Prostate gland (tissue), 2 donors: ENCODE results near the gene TRPV6.

Source experiments
- CTCF ChIP-seq, 4 experiments: fragments of 200-600 bp in 2 of 4; fragments of 450-650 bp in 2 of 4; sonication (generic) in 2 of 4; IDR thresholded peaks; 1 replicate in 3 of 4; 2 replicates in 1 of 4; pipeline ENCODE4 v1.5.1; 2016 to 2019; ENCODE audit warnings: antibody characterized with exemption in 4 of 4, mild to moderate bottlenecking in 2 of 4, moderate library complexity in 2 of 4
- POLR2A ChIP-seq: fragments of 450-650 bp; IDR thresholded peaks from one replicate; pipeline ENCODE4 v1.6.1; 2016; ENCODE audit warnings: antibody characterized with exemption, mild to moderate bottlenecking
- POLR2AphosphoS5 ChIP-seq: sonication (generic); formaldehyde crosslinking; IDR thresholded peaks from one replicate; pipeline ENCODE4 v1.6.1; 2017; ENCODE audit warnings: antibody characterized with exemption

GRCh38 chr7:142916508-142916907 lies 31.0 kb upstream of the TRPV6 start:
- TF ChIP-seq CTCF (IDR thresholded peaks at IDR 0.05) (no peak), POLR2AphosphoS5 (no peak), POLR2A (no peak)
